ENCODE measurements around the gene MTAP. TPM values are rescaled to one million over a fixed set of nuclear protein-coding genes. Genes with fewer than 3 reads are reported as not detected.

The MTAP gene
- total RNA-seq (2021) = 71.8 to 84.3 TPM (median 73.9 TPM) in 3 replicates
- Bru-seq, nascent RNA = percentile 94 among the genes with signal in this experiment
- long read RNA-seq, experiment 1, full-length matches to known transcripts = 148 of 205 reads
- long read RNA-seq, experiment 1, partial matches to known transcripts = 15 of 205 reads
- long read RNA-seq, experiment 1, other reads (novel, unspliced or antisense) = 42 of 205 reads
- long read RNA-seq, experiment 2, full-length matches to known transcripts = 32 of 41 reads
- long read RNA-seq, experiment 2, partial matches to known transcripts = 6 of 41 reads
- long read RNA-seq, experiment 2, other reads (novel, unspliced or antisense) = 3 of 41 reads
- long read RNA-seq, experiment 3, full-length matches to known transcripts = 72 of 115 reads
- long read RNA-seq, experiment 3, partial matches to known transcripts = 25 of 115 reads
- long read RNA-seq, experiment 3, other reads (novel, unspliced or antisense) = 18 of 115 reads

- Mint-ChIP-seq H3K4me3 (peak within 1 kb of the TSS; percentile 99), H3K36me3 (peaks cover 18% of the 10 kb centered on the region), H3K9me3 (no peaks in the 10 kb centered on the region), H3K27ac (peak within 1 kb of the TSS; percentile 97), H3K4me1 (peaks cover 35% of the 10 kb centered on the region), H3K27me3 (ENCODE audit: low read depth) (peaks cover 42% of the 10 kb centered on the region)
- ATAC-seq (peak; percentile 96), DNase-seq (ENCODE audit: low spot score) (peak; percentile 89)
- ChIA-PET POLR2A (interaction anchor here (0.5 to 1.6 kb wide), 8 partner anchors 21 to 1622 kb away, joined by 3 to 6 read pairs (median 3); partner anchors contain the start of gene CDKN2B), CTCF (interaction anchor here (1.0 to 2.6 kb wide), 5 partner anchors 10 to 476 kb away, joined by 3 to 11 read pairs (median 6); partner anchors contain the start of gene CDKN2B)
- TF ChIP-seq ESRRA (CRISPR knock-in tag; IDR thresholded peaks at IDR 0.05; ENCODE audit: borderline replicate concordance) = peak; percentile 37; the same call in 1 of the 2 replicates
- TF ChIP-seq GABPB1 (CRISPR knock-in tag; IDR thresholded peaks at IDR 0.05) = peak; percentile 33; the same call in 1 of the 2 replicates
- TF ChIP-seq USF2 (CRISPR knock-in tag; IDR thresholded peaks at IDR 0.05) = no peak
- no peak for TF ChIP-seq FOXJ3 (CRISPR knock-in tag; IDR thresholded peaks at IDR 0.05; ENCODE audit: borderline replicate concordance)
- peak; percentile 82; the same call in 1 of the 2 replicates for TF ChIP-seq ARID4B (CRISPR knock-in tag; IDR thresholded peaks at IDR 0.05; ENCODE audit: borderline replicate concordance)
- TF ChIP-seq HMGXB4 (CRISPR knock-in tag; IDR thresholded peaks at IDR 0.05) = peak; percentile 54
- TF ChIP-seq TP53 (CRISPR knock-in tag; IDR thresholded peaks at IDR 0.05) = 0 out of 2 replicates have a peak, but pooled peaks have one; percentile 35
- TF ChIP-seq SMAD4 (CRISPR knock-in tag; IDR thresholded peaks at IDR 0.05) = no peak
- TF ChIP-seq PREB (CRISPR knock-in tag; IDR thresholded peaks at IDR 0.05; ENCODE audit: borderline replicate concordance) = peak; percentile 52; the same call in 1 of the 2 replicates
- peak; percentile 72 for TF ChIP-seq FOXP1 (CRISPR knock-in tag; IDR thresholded peaks at IDR 0.05; ENCODE audit: borderline replicate concordance)
- 0 out of 2 replicates have a peak, but pooled peaks have one; percentile 13 for TF ChIP-seq TCF7 (CRISPR knock-in tag; IDR thresholded peaks at IDR 0.05; ENCODE audit: low read depth)
- TF ChIP-seq JUN (CRISPR knock-in tag; IDR thresholded peaks at IDR 0.05) = peak; percentile 86; the same call in 1 of the 2 replicates
- TF ChIP-seq TEAD1 (CRISPR knock-in tag; IDR thresholded peaks at IDR 0.05) = peak; percentile 91; the same call in 1 of the 2 replicates
- TF ChIP-seq AFF4 (CRISPR knock-in tag; IDR thresholded peaks at IDR 0.05; ENCODE audit: borderline replicate concordance) = 0 out of 2 replicates have a peak, but pooled peaks have one; percentile 35
- peak; percentile 76; the same call in 1 of the 2 replicates for TF ChIP-seq NFE2L1 (CRISPR knock-in tag; IDR thresholded peaks at IDR 0.05)
- TF ChIP-seq FOXP4 (CRISPR knock-in tag; IDR thresholded peaks at IDR 0.05) = peak; percentile 83
- TF ChIP-seq SMAD3 (CRISPR knock-in tag; IDR thresholded peaks at IDR 0.05; ENCODE audit: borderline replicate concordance) = no peak
- no peak for TF ChIP-seq NFATC4 (CRISPR knock-in tag; IDR thresholded peaks at IDR 0.05)
Observed at GRCh38 chr9:21802418-21803000, at the start of gene MTAP. Gene MTAP, plus strand, starts transcription at chr9:21802636. Its CDS starts 113 bp downstream, at chr9:21802749.
